ENCODE results near the gene KRTAP4-9.
"Not testable (repeated sequence)": the region's sequence is repeated elsewhere in the genome, so short reads cannot be mapped to it uniquely, and the experiment has no call there.

KRTAP4-9 gene

DNA sequence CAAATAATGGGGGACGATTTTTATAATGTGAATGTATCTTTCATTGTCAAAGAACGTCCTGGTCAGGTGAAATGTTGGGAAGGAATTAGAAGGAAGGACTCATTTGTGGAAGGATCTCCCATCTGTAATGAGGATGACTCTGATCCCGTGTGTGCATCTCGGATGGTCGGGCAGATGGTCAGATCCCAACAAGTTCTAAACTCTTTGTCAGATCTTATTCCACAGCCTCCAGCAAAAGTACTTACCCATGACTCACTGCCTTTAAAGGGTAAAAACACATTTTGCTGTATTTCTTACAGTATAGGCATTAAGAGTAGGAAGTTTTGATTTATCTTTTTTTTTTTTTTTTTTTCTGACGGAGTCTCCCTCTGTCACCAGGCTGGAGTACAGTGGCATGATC is 6.7 kb upstream of the KRTAP4-9 start:
- no peak for DNase-seq

DNA sequence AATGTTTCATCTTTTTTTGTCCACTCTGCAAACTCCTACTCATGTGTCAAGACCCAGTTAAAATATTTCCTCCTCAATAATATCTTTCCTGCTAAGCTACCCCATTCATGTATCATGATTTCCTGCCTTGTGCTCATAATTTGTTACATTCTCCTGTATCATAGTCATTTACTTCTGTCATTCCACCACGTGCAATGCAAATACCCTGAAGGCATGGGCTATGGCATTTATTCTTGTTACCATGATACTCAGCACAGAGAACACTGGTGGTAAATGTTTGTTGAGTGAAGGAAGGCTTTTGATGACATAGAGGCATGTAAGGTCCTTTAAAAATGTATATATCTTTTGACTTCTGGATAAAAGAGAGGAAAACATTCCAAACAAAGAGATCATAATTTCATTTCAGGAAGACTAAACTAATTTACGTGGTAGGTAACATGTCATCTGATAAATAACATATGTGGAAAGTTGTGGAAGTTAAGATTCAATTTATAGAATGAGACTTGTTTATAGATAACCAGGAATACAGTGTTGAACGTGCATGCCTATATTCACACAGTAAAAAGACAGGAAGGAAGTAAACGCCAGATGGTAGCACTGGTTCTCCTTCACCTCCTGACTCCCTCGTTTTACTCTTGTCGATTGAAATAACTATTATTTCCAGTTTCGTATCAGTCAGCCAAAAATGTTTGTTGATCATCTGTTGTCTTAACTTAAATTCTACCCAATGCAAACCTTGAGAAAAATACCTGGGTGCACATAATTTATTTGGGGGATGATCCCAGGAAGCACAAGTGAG is 5.3 kb upstream of the KRTAP4-9 start:
- DNase-seq = not testable (repeated sequence)

GRCh38 chr17:41101586-41102259 is 3.5 kb upstream of the KRTAP4-9 start, which contains the start of gene KRTAP4-16:
TSS of gene KRTAP4-16 (minus strand) at chr17:41102209. CDS start at chr17:41102209, 0 bp downstream.
- DNase-seq = no peak

DNA sequence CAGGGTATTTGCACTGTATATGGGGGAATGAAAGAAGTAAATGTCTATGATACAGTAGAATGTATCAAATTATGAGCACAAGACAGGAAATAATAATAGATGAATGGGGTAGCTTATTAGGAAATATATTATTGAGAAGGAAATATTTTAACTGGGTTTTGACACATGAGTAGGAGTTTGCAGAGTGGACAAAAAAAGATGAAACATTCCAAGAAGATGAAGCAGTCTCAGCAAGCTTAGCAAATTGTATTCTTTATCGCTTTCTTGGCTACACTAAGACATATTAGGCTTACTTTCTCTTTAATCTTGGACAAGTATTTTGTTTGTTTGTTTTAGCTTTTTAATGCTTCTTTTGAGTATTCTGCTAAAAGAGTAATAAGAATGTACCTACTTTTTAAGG is 1.3 kb upstream of the KRTAP4-9 start:
- DNase-seq = no peak

DNA sequence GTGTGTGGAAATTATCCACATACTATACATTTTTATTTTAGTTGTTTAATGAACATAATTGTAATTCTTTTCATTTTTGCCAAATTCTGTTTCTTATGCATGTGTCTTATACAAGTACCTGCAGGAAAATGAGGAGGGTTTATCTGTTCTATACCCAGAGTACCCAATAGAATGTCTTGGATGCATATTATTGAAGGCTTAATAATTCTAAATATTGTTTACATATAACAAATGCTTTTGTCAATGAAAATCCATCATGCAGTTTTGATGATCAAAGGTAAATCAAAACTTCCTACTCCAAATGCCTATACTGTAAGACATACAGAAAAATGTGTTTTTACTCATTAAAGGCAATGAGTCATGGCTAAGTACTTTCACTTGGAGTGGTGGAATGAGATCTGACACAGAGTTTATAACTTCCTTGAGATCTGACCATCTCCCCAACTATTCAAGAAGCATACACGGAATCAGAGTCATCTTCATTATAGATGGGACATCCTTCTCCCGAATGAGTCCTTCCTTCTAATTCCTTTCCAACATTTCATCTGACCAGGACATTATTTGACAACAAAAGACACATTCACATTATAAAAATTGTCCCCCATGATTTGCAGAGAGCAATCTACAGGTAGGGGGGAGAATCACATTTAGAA is 677 bp upstream of the KRTAP4-9 start:
- DNase-seq = not testable (repeated sequence)

DNA sequence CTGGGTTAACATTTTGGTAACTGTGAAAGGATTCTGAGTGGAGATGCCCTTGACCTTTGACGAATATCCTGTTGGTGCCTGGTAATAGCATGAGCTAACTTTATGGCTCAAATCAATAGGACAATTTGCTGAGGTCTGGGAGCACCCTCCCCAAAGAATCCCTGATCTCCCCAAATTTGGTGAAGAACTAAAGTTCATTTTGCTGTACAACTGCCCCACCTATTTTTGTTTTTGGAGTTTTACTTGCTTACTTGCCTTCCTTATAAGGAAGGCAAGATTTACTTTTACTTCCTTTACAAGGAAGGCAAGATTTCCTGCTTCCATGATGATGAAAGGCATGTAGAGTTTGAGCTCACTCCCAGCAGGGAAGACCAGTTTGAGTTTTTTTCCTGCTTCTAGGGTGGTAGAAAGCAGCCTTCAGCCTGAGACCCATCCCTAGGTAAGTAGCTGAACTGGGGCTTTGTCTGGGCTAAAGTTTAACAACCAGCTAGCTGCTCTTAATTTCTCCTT is 2.8 kb downstream of the KRTAP4-9 start:
- no peak for DNase-seq

DNA sequence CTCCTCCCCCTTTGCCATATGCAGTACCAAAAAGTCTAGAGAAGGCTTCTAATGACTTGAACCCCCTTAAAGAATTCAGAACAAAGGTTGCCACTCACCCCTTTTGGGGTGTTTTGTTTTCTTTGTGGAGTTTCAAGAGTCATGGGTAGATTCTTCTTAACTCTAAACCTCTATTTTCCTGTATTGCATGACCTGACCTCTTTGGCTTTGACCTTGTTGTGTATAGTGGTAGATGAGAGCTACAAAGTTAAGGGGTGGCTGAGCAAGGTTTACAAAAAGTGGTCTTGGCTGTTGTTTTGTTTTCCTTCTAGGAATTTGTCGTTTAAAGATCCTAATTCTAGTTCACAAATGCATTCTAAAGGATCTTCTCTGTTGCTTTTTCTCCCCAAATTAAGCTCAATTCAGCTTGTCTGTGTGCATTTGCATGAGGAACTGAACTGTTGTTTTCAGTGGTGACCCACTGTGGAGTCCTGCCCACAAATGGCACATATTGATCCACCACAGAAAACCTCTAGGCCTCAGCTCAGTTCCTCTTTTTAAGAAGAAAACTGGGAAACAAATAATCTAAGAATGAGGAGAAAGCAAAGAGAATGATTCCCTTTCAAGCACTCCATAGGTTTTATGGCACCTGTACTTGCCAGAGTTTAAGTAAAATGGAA is 3.7 kb downstream of the KRTAP4-9 start:
- DNase-seq = not testable (repeated sequence)

GRCh38 chr17:41111151-41111885 is 6.1 kb downstream of the KRTAP4-9 start:
- no peak for DNase-seq

GRCh38 chr17:41116297-41116696 is 11.1 kb downstream of the KRTAP4-9 start:
- no peak for DNase-seq

- DNase-seq = not testable (repeated sequence)
Measured at GRCh38 chr17:41117846-41118386, 12.7 kb downstream of the KRTAP4-9 start, which contains the start of gene KRTAP4-11. TSS of gene KRTAP4-11 (minus strand) at chr17:41118373. CDS start at chr17:41118315, 58 bp downstream.

DNA sequence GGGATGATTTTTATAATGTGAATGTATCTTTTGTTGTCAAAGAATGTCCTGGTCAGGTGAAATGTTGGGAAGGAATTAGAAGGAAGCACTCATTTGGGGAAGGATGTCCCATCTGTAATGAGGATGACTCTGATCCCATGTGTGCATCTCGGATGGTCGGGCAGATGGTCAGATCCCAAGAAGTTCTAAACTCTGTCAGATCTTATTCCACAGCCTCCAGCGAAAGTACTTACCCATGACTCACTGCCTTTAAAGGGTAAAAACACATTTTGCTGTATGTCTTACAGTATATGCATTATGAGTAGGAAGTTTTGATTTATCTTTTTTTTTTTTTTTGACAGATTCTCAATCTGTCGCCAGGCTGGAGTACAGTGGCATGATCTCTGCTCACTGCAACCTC is 13.5 kb downstream of the KRTAP4-9 start:
- no peak for DNase-seq

GRCh38 chr17:41119696-41120690 is 14.8 kb downstream of the KRTAP4-9 start:
- DNase-seq = not testable (repeated sequence)

- no peak for DNase-seq
Measured at GRCh38 chr17:41121742-41122141, 16.6 kb downstream of the KRTAP4-9 start.

DNA sequence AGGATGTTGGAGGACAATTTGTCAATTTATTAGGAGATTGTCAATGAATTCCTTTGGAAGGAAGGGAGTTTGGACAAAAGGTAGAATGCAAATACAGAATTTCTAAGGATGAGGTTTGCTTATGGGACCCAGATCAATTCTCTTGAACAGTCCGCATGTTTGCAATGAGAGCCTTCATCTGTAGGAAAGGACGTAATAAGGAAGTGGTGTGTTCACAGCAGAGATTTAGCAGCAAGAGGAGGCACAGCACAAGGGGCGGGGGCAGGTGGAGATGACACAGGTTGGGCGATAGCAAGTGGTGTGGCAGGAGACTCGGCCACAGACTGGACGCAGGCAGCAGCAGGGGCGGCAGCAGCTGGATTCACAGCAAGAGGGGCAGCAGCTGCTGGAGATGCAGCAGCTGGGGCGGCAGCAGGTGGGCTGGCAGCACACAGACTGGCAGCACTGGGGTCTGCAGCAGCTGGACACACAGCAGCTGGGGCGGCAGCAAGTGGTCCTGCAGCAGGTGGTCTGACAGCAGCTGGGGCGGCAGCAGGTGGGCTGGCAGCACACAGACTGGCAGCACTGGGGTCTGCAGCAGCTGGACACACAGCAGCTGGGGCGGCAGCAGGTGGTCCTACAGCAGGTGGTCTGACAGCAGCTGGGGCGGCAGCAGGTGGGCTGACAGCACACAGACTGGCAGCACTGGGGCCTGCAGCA is 18.3 kb downstream of the KRTAP4-9 start:
- not testable (repeated sequence) for DNase-seq

GRCh38 chr17:41123991-41124371 is 18.8 kb downstream of the KRTAP4-9 start, which contains the start of gene KRTAP4-12:
TSS of gene KRTAP4-12 (minus strand) at chr17:41124182. CDS start at chr17:41124122, 60 bp downstream.
- DNase-seq = not testable (repeated sequence)

- no peak for DNase-seq
Measured at GRCh38 chr17:41125064-41125463, 19.9 kb downstream of the KRTAP4-9 start.

GRCh38 chr17:41126412-41126811 is 21.2 kb downstream of the KRTAP4-9 start:
- no peak for DNase-seq

- DNase-seq = no peak
Measured at GRCh38 chr17:41127371-41127770, 22.2 kb downstream of the KRTAP4-9 start.

DNA sequence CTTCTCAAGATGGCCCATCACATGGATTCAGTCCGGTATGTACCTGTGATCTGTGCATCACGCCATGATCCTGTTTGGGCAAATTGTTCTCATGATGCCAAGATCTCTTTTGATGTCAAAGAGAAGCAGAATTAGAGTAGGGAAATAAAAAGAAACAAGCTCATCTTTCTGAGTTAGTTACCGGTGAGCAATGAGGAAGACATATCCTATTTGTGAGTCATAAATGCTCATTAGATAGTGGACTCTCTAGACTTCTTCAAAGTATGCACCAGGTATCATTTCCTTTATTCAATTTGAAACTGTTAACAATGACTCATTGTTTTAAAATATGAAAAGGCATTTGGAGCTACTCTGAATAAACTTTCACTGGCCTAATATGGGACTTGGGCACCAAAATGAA is 26.8 kb downstream of the KRTAP4-9 start:
- no peak for DNase-seq

Measured in left hindlimb (tissue), 1 donor.